ENCODE measurements around the gene PTGES2.

- TF ChIP-seq POLR2AphosphoS5 (IDR thresholded peaks at IDR 0.05), result no peak
- TF ChIP-seq POLR2A (IDR thresholded peaks at IDR 0.05), result no peak
Observed at GRCh38 chr9:128099231-128099931, 28.1 kb downstream of the PTGES2 start.

All from upper lobe of left lung (tissue), 4 donors.